SK-N-SH (cell line): ENCODE data around the gene TULP3. TPM values are rescaled to one million over a fixed set of nuclear protein-coding genes. Genes with fewer than 3 reads are reported as not detected.

Experiments
- CTCF ChIA-PET: fragments of 300-600, 350-600 bp; formaldehyde crosslinking; extraction: SDS; loops from one replicate; lab custom pipeline; 2021; lab: Yijun Ruan, JAX
- POLR2A ChIA-PET: fragments of 350-600 bp; sonication (Branson Sonifier 250); formaldehyde crosslinking; extraction: SDS; loops from one replicate; lab custom pipeline; 2020; ENCODE audit warnings: antibody characterized with exemption, inconsistent platforms; lab: Yijun Ruan, JAX
- DNase-seq: peaks from one replicate; pipeline ENCODE4 v3.0.0; 2012
- H2AFZ ChIP-seq: fragments of 200-600 bp; sonication (generic); 2 replicates; pipeline ENCODE4 v1.8.1; 2016; ENCODE audit warnings: antibody characterized with exemption, mild to moderate bottlenecking, low read depth
- H3F3A ChIP-seq: fragments of 200-600 bp; sonication (generic); replicated peaks from 2 replicates; pipeline ENCODE3; 2016; ENCODE audit warnings: antibody characterized with exemption, mild to moderate bottlenecking; ENCODE audit not compliant: insufficient read depth
- H3K27ac ChIP-seq, 2 experiments: fragments of 200-500 bp in 1 of 2; fragments of 200-600 bp in 1 of 2; sonication (Bioruptor generic) in 1 of 2; sonication (generic), shearing (Covaris generic) in 1 of 2; 2 replicates each; pipeline versions ENCODE4 v1.5.1 to v1.6.1; 2014 to 2016; ENCODE audit warnings: low read depth in 2 of 2, inconsistent platforms in 1 of 2, low read length in 1 of 2, mild to moderate bottlenecking in 1 of 2, mixed read lengths in 1 of 2
- H3K27me3 ChIP-seq: fragments of 200-600 bp; sonication (generic), shearing (Covaris generic); 2 replicates; pipeline ENCODE4 v1.6.1; 2016; ENCODE audit warnings: mixed run types; ENCODE audit not compliant: insufficient read depth
- H3K36me3 ChIP-seq, 2 experiments: fragments of 200-500 bp in 1 of 2; fragments of 200-600 bp in 1 of 2; sonication (Bioruptor generic) in 1 of 2; sonication (generic) in 1 of 2; replicated peaks in 1 of 2; 2 replicates each; pipeline versions ENCODE3 to v1.5.1; 2014 to 2016; ENCODE audit warnings: low read length in 1 of 2, mild to moderate bottlenecking in 1 of 2; ENCODE audit not compliant: insufficient read depth in 2 of 2, control insufficient read depth in 1 of 2
- H3K4me1 ChIP-seq, 2 experiments: fragments of 200-500 bp in 1 of 2; fragments of 200-600 bp in 1 of 2; sonication (Bioruptor generic) in 1 of 2; sonication (generic), shearing (Covaris generic) in 1 of 2; 2 replicates each; pipeline versions ENCODE4 v1.5.1 to v1.6.1; 2014 to 2016; ENCODE audit warnings: low read depth in 1 of 2, low read length in 1 of 2, mixed run types in 1 of 2; ENCODE audit not compliant: insufficient read depth in 2 of 2, control insufficient read depth in 1 of 2
- H3K4me2 ChIP-seq: fragments of 200-600 bp; sonication (generic), shearing (Covaris generic); 2 replicates; pipeline ENCODE4 v1.6.1; 2017; ENCODE audit warnings: mixed run types
- H3K4me3 ChIP-seq, 2 experiments: fragments of 200-500 bp in 1 of 2; fragments of 200-600 bp in 1 of 2; sonication (Bioruptor generic) in 1 of 2; sonication (generic), shearing (Covaris generic) in 1 of 2; 2 replicates each; pipeline versions ENCODE4 v1.5.1 to v1.8.1; 2014 to 2016; ENCODE audit warnings: low read depth in 2 of 2, inconsistent platforms in 1 of 2, low read length in 1 of 2, mild to moderate bottlenecking in 1 of 2, mixed read lengths in 1 of 2, moderate library complexity in 1 of 2
- H3K79me2 ChIP-seq: fragments of 200-600 bp; sonication (generic); 2 replicates; pipeline ENCODE4 v1.8.1; 2017; ENCODE audit warnings: mild to moderate bottlenecking; ENCODE audit not compliant: insufficient read depth
- H3K9ac ChIP-seq: fragments of 200-600 bp; sonication (generic); 2 replicates; pipeline ENCODE4 v1.6.1; 2017; ENCODE audit warnings: mixed run types
- H3K9me2 ChIP-seq: fragments of 200-600 bp; sonication (generic); 2 replicates; pipeline ENCODE4 v1.6.1; 2017; ENCODE audit warnings: mixed run types
- H3K9me3 ChIP-seq: fragments of 200-600 bp; sonication (generic); 2 replicates; pipeline ENCODE4 v1.6.1; 2017; ENCODE audit warnings: mixed run types, mild to moderate bottlenecking, moderate library complexity
- H4K20me1 ChIP-seq: fragments of 200-600 bp; sonication (generic); 2 replicates; pipeline ENCODE4 v1.6.1; 2017; ENCODE audit warnings: mild to moderate bottlenecking, mixed run types; ENCODE audit not compliant: insufficient read depth
- EP300 ChIP-seq, 2 experiments: IDR thresholded peaks; 2 replicates each; pipeline versions ENCODE4 v1.4.0 to v1.6.1; 2012; ENCODE audit warnings: borderline replicate concordance in 1 of 2, low read depth in 1 of 2, low read length in 1 of 2
- EZH2phosphoT487 ChIP-seq: fragments of 200-600 bp; sonication (generic); IDR thresholded peaks from 2 replicates; pipeline ENCODE4 v1.6.1; 2017; ENCODE audit warnings: low read depth, mixed run types, mild to moderate bottlenecking, antibody characterized with exemption, moderate library complexity, borderline replicate concordance
- FOSL2 ChIP-seq: IDR thresholded peaks from 2 replicates; pipeline ENCODE4 v1.4.0; 2012; ENCODE audit warnings: low read depth, mild to moderate bottlenecking, moderate library complexity, borderline replicate concordance
- FOXJ3 ChIP-seq: sonication (generic); formaldehyde crosslinking; IDR thresholded peaks from 2 replicates; pipeline ENCODE4 v1.5.1; 2020; ENCODE audit warnings: mild to moderate bottlenecking, missing genetic modification reagents
- MEF2A ChIP-seq: IDR thresholded peaks from 2 replicates; pipeline ENCODE4 v1.4.0; 2012; ENCODE audit warnings: low read depth, borderline replicate concordance
- NFIC ChIP-seq: IDR thresholded peaks from 2 replicates; pipeline ENCODE4 v1.4.0; 2012; ENCODE audit warnings: borderline replicate concordance
- SIN3A ChIP-seq: IDR thresholded peaks from 2 replicates; pipeline ENCODE4 v1.6.1; 2012; ENCODE audit warnings: low read depth, mild to moderate bottlenecking, low read length, moderate library complexity, borderline replicate concordance
- TAF1 ChIP-seq: IDR thresholded peaks from 2 replicates; pipeline ENCODE4 v1.6.1; 2012; ENCODE audit warnings: low read depth, mild to moderate bottlenecking, low read length, moderate library complexity, borderline replicate concordance
- WGBS: methylation state at CpG from one replicate; pipeline ENCODE4 v1.1.6; 2017; ENCODE audit warnings: low lambda C conversion rate; 5-methylcytosine and 5-hydroxymethylcytosine counted together
- polyA plus RNA-seq, 3 experiments: library from polyadenylated mRNA; depleted of rRNA; stranded (reverse); fragments of >200 nt; gene quantifications; 2 replicates each; pipeline ENCODE4 v1.2.3, GENCODE V29; 2012
- TF ChIP-seq, protein P1 (sequence below): IDR thresholded peaks from 2 replicates; pipeline ENCODE4; 2012
- TF ChIP-seq, protein P2 (sequence below): fragments of 150-350 bp; IDR thresholded peaks from 2 replicates; pipeline ENCODE4 v1.6.1; 2016; ENCODE audit warnings: mild to moderate bottlenecking, low read depth, low read length
- TF ChIP-seq, protein P3 (sequence below): IDR thresholded peaks from 2 replicates; pipeline ENCODE4 v1.4.0; 2012; ENCODE audit warnings: low read depth
- TF ChIP-seq, protein P4 (sequence below): IDR thresholded peaks from 2 replicates; pipeline ENCODE4 v1.4.0; 2012; ENCODE audit warnings: low read depth, borderline replicate concordance
- TF ChIP-seq, protein P5 (sequence below): fragments of 200-600 bp; sonication (generic); IDR thresholded peaks from 2 replicates; pipeline ENCODE4 v1.6.1; 2017; ENCODE audit warnings: antibody characterized with exemption, mild to moderate bottlenecking, moderate library complexity

The TULP3 gene
- polyA plus RNA-seq, 1 of the 3 experiments (the other 2 are of a cell fraction) = 22.6 TPM

DNA sequence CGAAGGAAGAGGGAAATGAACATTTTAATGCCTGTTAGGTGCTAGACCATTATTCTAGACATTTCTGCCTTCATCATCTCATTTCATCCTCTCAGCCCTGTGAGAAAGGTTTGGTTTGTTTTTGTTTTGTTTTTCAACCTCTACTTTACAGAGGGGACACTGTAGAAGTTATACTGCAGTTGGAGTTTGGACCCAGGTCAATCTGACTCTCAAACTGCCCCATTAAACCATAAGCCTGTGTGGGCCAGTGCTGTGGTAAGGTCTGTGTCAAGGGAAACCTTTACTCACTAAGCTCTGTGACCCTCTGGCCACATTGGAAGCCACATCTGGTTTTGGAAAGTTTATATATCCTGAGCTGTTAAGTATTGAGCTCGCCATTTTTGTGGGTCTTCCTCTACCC, 77.0 kb downstream of the TULP3 start:
- Histone ChIP-seq H3K4me1 (no peaks in the 10 kb centered on the region; a peak in 1 of 4 replicates), H3K27me3 (no peaks in the 10 kb centered on the region), H3K36me3 (no peaks in the 10 kb centered on the region), H3K9me2 (no peaks in the 10 kb centered on the region), H3K4me2 (no peak overlapping the region), H4K20me1 (peaks cover 14% of the 10 kb centered on the region; the same call in 1 of the 2 replicates), H3K79me2 (peaks cover 53% of the 10 kb centered on the region), H3K9ac (no peak overlapping the region), H3K27ac (no peak overlapping the region), H3K4me3 (no peak overlapping the region), H3F3A (no peaks in the 10 kb centered on the region), H2AFZ (no peak overlapping the region), H3K9me3 (no peaks in the 10 kb centered on the region)
- no peak for TF ChIP-seq NFIC
- TF ChIP-seq FOXJ3 = no peak
- no peak for TF ChIP-seq SIN3A
- no peak for TF ChIP-seq TAF1
- TF ChIP-seq, protein P1, sequence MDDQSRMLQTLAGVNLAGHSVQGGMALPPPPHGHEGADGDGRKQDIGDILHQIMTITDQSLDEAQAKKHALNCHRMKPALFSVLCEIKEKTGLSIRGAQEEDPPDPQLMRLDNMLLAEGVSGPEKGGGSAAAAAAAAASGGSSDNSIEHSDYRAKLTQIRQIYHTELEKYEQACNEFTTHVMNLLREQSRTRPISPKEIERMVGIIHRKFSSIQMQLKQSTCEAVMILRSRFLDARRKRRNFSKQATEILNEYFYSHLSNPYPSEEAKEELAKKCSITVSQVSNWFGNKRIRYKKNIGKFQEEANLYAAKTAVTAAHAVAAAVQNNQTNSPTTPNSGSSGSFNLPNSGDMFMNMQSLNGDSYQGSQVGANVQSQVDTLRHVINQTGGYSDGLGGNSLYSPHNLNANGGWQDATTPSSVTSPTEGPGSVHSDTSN = no peak
- 96% methylated on average over 2 of the region's 2 CpGs for whole genome bisulfite sequencing
- POLR2A ChIA-PET = no interaction called here
- DNase-seq = no peak
- CTCF ChIA-PET = interaction anchor here (0.6 to 1.1 kb wide), 3 partner anchors 20 to 90 kb away, joined by 3 read pairs; no protein-coding TSS in a partner anchor

DNA sequence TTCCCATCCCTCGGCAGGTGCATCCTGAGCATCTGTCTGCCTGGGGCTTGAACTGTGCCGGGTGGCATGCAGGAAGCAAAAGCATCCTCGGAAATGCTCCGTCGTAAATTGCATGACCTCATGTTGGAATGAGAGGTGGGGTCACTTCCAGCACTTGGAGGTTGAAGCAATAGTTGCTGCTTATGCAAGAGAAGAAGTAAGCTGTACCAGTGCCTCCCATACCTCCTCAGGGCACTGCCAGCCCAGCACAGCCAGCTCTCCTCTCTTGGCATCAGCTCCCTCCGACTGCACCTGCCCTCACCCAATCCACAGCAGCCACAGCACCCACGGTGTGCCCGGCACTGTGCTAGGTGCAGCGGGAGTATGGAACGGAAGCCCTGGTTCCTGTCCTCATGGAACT, 80.1 kb downstream of the TULP3 start:
- H3K4me3 ChIP-seq = no peak overlapping the region
- H3K9ac ChIP-seq = no peak overlapping the region
- no peak overlapping the region for H3K4me2 ChIP-seq
- H3K9me3 ChIP-seq = no peaks in the 10 kb centered on the region
- peaks cover 40% of the 10 kb centered on the region for H3K79me2 ChIP-seq
- H3K9me2 ChIP-seq = no peaks in the 10 kb centered on the region
- TF ChIP-seq, protein P2, sequence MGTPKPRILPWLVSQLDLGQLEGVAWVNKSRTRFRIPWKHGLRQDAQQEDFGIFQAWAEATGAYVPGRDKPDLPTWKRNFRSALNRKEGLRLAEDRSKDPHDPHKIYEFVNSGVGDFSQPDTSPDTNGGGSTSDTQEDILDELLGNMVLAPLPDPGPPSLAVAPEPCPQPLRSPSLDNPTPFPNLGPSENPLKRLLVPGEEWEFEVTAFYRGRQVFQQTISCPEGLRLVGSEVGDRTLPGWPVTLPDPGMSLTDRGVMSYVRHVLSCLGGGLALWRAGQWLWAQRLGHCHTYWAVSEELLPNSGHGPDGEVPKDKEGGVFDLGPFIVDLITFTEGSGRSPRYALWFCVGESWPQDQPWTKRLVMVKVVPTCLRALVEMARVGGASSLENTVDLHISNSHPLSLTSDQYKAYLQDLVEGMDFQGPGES = no peak
- TF ChIP-seq MEF2A (no peak), FOXJ3 (no peak), EP300 (IDR thresholded peaks at IDR 0.05; ENCODE audit: borderline replicate concordance in 1 of 2, low read depth in 1 of 2, low read length in 1 of 2) (no peak), EZH2phosphoT487 (no peak), FOSL2 (no peak)
- TF ChIP-seq, protein P3, sequence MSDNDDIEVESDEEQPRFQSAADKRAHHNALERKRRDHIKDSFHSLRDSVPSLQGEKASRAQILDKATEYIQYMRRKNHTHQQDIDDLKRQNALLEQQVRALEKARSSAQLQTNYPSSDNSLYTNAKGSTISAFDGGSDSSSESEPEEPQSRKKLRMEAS = no peak
- TF ChIP-seq, protein P4, sequence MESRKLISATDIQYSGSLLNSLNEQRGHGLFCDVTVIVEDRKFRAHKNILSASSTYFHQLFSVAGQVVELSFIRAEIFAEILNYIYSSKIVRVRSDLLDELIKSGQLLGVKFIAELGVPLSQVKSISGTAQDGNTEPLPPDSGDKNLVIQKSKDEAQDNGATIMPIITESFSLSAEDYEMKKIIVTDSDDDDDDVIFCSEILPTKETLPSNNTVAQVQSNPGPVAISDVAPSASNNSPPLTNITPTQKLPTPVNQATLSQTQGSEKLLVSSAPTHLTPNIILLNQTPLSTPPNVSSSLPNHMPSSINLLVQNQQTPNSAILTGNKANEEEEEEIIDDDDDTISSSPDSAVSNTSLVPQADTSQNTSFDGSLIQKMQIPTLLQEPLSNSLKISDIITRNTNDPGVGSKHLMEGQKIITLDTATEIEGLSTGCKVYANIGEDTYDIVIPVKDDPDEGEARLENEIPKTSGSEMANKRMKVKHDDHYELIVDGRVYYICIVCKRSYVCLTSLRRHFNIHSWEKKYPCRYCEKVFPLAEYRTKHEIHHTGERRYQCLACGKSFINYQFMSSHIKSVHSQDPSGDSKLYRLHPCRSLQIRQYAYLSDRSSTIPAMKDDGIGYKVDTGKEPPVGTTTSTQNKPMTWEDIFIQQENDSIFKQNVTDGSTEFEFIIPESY = no peak
- TF ChIP-seq, protein P5, sequence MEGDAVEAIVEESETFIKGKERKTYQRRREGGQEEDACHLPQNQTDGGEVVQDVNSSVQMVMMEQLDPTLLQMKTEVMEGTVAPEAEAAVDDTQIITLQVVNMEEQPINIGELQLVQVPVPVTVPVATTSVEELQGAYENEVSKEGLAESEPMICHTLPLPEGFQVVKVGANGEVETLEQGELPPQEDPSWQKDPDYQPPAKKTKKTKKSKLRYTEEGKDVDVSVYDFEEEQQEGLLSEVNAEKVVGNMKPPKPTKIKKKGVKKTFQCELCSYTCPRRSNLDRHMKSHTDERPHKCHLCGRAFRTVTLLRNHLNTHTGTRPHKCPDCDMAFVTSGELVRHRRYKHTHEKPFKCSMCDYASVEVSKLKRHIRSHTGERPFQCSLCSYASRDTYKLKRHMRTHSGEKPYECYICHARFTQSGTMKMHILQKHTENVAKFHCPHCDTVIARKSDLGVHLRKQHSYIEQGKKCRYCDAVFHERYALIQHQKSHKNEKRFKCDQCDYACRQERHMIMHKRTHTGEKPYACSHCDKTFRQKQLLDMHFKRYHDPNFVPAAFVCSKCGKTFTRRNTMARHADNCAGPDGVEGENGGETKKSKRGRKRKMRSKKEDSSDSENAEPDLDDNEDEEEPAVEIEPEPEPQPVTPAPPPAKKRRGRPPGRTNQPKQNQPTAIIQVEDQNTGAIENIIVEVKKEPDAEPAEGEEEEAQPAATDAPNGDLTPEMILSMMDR = no peak
- 97% methylated on average over 6 of the region's 10 CpGs for WGBS
- H4K20me1 ChIP-seq = 0 out of 2 replicates have a peak, but pooled peaks cover 4% of the 10 kb centered on the region
- no peak for DNase-seq
- no peak overlapping the region for H3K27ac ChIP-seq
- ChIA-PET POLR2A (no interaction called here), CTCF (interaction anchor here (1.2 kb wide), 1 partner anchor 9 kb away, joined by 3 read pairs; no protein-coding TSS in a partner anchor)
- H3K27me3 ChIP-seq = no peaks in the 10 kb centered on the region
- peaks cover 3% of the 10 kb centered on the region for H3F3A ChIP-seq
- H3K36me3 ChIP-seq = no peaks in the 10 kb centered on the region
- H2AFZ ChIP-seq = no peak overlapping the region
- no peaks in the 10 kb centered on the region for H3K4me1 ChIP-seq
